Psoas muscle (tissue), 8 donors: Measurements from ENCODE around the gene DNAH1. TPM values are rescaled to one million over a fixed set of nuclear protein-coding genes. Genes with fewer than 3 reads are reported as not detected.
A peak's percentile ranks its signal among the peaks of the same experiment; 100 is the strongest.

Experiments used
- ATAC-seq, 4 donors: fragments of 200-7000 bp; cut with Tn5 transposase; one replicate each; pipeline ENCODE4 v1.9.1; 2020; ENCODE audit warnings: moderate library complexity in 3 of 4, mild to moderate bottlenecking in 2 of 4
- DNase-seq, 2 donors: peaks; one replicate each; pipeline ENCODE4 v3.0.0-alpha.2; 2020
- H3K27ac ChIP-seq: fragments of 200-600 bp; one replicate; pipeline ENCODE4 v1.8.0; 2022
- H3K27me3 ChIP-seq, 3 donors: fragments of 200-600 bp in 1 of 3; one replicate each; pipeline versions ENCODE4 v1.6.1 to v1.8.0; 2013 to 2022; ENCODE audit warnings: low read length in 2 of 3, mild to moderate bottlenecking in 2 of 3, moderate library complexity in 1 of 3; ENCODE audit not compliant: insufficient read depth in 3 of 3
- H3K36me3 ChIP-seq, 2 donors: fragments of 200-600 bp in 1 of 2; one replicate each; pipeline versions ENCODE4 v1.6.1 to v1.8.0; 2013 to 2022; ENCODE audit warnings: low read depth in 1 of 2, mild to moderate bottlenecking in 1 of 2, moderate library complexity in 1 of 2; ENCODE audit not compliant: insufficient read depth in 1 of 2
- H3K4me1 ChIP-seq: fragments of 200-600 bp; one replicate; pipeline ENCODE4 v1.8.0; 2022
- H3K4me3 ChIP-seq: fragments of 200-600 bp; one replicate; pipeline ENCODE4 v1.8.0; 2022; ENCODE audit warnings: mild to moderate bottlenecking
- H3K9me3 ChIP-seq: fragments of 200-600 bp; one replicate; pipeline ENCODE4 v1.8.0; 2022
- CTCF ChIP-seq: fragments of 200-600 bp; IDR thresholded peaks from one replicate; pipeline ENCODE4 v1.8.0; 2022; ENCODE audit warnings: antibody characterized with exemption
- WGBS, 3 donors: extraction: QIAGEN DNeasy Blood & Tissue Kit; methylation state at CpG; one replicate each; pipeline versions ENCODE4 v1.1.6 to v1.1.7; 2013; 5-methylcytosine and 5-hydroxymethylcytosine counted together
- intact Hi-C, 2 donors: fragments of 100-400 bp; cut with DNase I; formaldehyde crosslinking; loops; one replicate each; pipeline versions ENCODE4 v1.11.0 to v1.14.2; 2022
- polyA plus RNA-seq, 3 donors: library from polyadenylated mRNA; stranded (reverse); fragments of 200-250 nt; gene quantifications; one replicate each; pipeline ENCODE4 v1.2.3, GENCODE V29; 2013
- total RNA-seq, 4 donors: library from RNA; stranded (reverse); fragmentation: NEBNext Ultra II Directional in 2 of 4; extraction: Animal tissue kit (Norgen Biotek cat#: 25700) in 2 of 4; gene quantifications; one replicate each; pipeline versions ENCODE4 v1.2.1 to v1.2.4, GENCODE V29; 2021 to 2023
- donor health status: healthy with polysubstance abuse.
- donor health status: DM: no; HTN: no; CAD: no; lungs with moderate emphysema.
- donor health status: Bipolar disorder and iron deficiency.
- donor health status: healthy.
- donor health status: DM: yes; HTN: yes; CAD: no.
- donor health status: DM: no; HTN: no; CAD: no.
- donor health status: DM: no; HTN: no; CAD: no.
- donor health status: DM: yes; HTN: yes; CAD: no.

DNAH1 gene
- total and polyA plus RNA-seq, 7 donors = 0.77 to 4.1 (median 2.4) TPM

DNA sequence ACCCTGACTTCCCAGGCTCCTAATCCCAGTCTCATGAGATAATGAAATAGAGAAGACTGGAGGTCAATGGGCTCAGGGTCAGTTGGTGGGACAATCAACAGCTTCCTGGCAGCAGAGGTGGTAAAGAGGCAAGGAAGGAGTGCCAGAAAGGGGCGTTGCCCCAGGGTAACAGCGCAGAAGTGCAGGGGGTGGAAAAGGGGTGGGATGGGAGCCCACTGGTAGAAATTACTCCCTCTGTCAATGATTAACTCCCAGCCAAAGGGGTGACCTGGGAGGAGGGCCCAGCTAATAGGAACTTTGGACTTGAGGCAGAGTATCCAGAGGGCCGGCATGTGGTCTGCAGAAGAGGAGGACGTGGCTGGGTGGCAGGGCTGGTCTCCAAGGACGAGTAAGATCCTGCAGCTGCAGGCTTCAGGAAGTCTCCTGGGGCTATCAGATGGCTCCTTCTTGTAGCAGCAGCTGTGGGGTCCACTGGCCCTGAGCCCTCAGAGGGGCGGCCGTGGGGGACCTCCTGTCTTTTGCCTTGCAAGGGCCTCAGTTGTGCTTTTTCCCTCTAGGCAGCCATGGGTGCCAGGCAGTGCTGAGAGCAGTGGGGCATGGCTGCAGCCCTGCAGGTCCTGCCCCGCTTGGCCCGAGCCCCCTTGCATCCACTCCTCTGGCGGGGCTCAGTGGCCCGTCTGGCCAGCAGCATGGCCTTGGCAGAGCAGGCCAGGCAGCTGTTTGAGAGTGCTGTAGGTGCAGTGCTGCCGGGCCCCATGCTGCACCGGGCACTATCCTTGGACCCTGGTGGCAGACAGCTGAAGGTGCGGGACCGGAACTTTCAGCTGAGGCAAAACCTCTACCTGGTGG is 26.1 kb upstream of the DNAH1 start:
- H3K4me1 ChIP-seq = peaks cover 15% of the 10 kb centered on the region
- H3K36me3 ChIP-seq = peaks cover 0 to 28% of the 10 kb centered on the region in 2 donors
- no peaks in the 10 kb centered on the region for H3K9me3 ChIP-seq
- H3K4me3 ChIP-seq = no peak overlapping the region
- ATAC-seq = no peak
- H3K27me3 ChIP-seq = no peaks in the 10 kb centered on the region
- no peak overlapping the region for H3K27ac ChIP-seq
- DNase-seq = no peak
- TF ChIP-seq CTCF = no peak
- 59 to 69% (median 64%) methylated on average over 15 of the region's 15 CpGs for WGBS, 3 donors
- intact Hi-C loops = loop anchor here in 1 of 2 donors (2.0 kb wide), 1 partner anchor 49 kb away; no protein-coding TSS in a partner anchor

- Histone ChIP-seq H3K27ac (no peak overlapping the region), H3K27me3 (no peaks in the 10 kb centered on the region), H3K36me3 (peaks cover 0 to 34% of the 10 kb centered on the region in 2 donors), H3K4me1 (peaks cover 15% of the 10 kb centered on the region), H3K4me3 (no peak overlapping the region), H3K9me3 (no peaks in the 10 kb centered on the region)
- no peak for TF ChIP-seq CTCF
- no peak for ATAC-seq
- DNase-seq = no peak
- intact Hi-C loops = loop anchor here in 1 of 2 donors (2.0 kb wide), 1 partner anchor 48 kb away; no protein-coding TSS in a partner anchor
- WGBS, 3 donors = 88 to 90% (median 89%) methylated on average over 23 of the region's 23 CpGs
Observed at GRCh38 chr3:52290596-52291507, 25.3 kb upstream of the DNAH1 start.

DNA sequence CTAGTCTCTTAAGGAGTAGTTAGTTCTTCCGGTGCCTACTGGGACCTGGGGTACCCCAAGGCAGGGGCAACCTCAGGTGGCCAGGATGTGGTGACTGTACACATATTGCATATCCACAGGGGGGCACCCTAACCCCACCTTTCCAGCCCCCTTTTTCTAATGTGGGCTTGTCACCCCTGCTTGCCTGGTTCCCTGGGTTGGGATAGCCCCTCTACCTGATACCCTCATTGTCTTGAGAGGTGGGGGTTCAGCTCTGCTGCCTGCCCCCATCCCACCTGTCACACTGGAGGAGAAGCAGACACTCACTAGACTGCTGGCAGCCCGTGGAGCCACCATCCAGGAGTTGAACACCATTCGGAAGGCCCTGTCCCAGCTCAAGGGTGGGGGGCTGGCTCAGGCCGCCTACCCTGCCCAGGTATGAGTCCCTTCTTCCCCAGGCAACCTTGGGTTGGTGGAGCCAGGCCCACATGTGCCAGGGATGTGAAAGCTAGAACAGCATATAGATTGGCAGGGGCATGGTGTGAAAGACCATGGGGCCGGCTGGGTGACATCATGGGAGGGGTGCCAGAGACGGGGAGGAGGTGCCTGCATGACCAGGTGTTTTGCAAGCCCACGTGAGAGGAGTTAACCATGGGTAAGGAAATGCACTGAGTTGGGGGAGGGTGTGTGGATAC is 24.5 kb upstream of the DNAH1 start:
- TF ChIP-seq CTCF = peak; percentile 27
- Histone ChIP-seq H3K27ac (no peak overlapping the region), H3K36me3 (peaks cover 0 to 34% of the 10 kb centered on the region in 2 donors), H3K4me1 (peaks cover 14% of the 10 kb centered on the region), H3K9me3 (no peaks in the 10 kb centered on the region), H3K27me3 (no peaks in the 10 kb centered on the region), H3K4me3 (no peak overlapping the region)
- intact Hi-C loops = loop anchor here in 1 of 2 donors (2.0 kb wide), 1 partner anchor 47 kb away; no protein-coding TSS in a partner anchor
- DNase-seq (no peak), ATAC-seq (no peak)
- 78 to 83% (median 81%) methylated on average over 7 of the region's 7 CpGs for WGBS, 3 donors

DNA sequence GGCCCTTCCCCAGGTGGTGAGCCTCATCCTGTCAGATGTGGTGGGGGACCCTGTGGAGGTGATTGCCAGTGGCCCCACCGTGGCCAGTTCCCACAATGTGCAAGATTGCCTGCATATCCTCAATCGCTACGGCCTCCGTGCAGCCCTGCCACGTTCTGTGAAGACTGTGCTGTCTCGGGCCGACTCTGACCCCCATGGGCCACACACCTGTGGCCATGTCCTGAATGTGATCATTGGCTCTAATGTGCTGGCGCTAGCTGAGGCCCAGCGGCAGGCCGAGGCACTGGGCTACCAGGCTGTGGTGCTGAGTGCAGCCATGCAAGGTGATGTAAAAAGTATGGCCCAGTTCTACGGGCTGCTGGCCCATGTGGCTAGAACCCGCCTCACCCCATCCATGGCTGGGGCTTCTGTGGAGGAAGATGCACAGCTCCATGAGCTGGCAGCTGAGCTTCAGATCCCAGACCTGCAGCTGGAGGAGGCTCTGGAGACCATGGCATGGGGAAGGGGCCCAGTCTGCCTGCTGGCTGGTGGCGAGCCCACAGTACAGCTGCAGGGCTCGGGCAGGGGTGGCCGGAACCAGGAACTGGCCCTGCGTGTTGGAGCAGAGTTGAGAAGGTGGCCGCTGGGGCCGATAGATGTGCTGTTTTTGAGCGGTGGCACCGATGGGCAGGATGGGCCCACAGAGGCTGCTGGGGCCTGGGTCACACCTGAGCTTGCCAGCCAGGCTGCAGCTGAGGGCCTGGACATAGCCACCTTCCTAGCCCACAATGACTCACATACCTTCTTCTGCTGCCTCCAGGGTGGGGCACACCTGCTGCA is 23.7 kb upstream of the DNAH1 start:
- Histone ChIP-seq H3K9me3 (no peaks in the 10 kb centered on the region), H3K27me3 (no peaks in the 10 kb centered on the region), H3K27ac (no peak overlapping the region), H3K4me1 (peaks cover 9% of the 10 kb centered on the region), H3K36me3 (peaks cover 0 to 34% of the 10 kb centered on the region in 2 donors), H3K4me3 (no peak overlapping the region)
- no peak for ATAC-seq
- 93 to 96% (median 94%) methylated on average over 20 of the region's 20 CpGs for WGBS, 3 donors
- DNase-seq = no peak
- intact Hi-C loops = no loop called here
- no peak for TF ChIP-seq CTCF
